ENCODE data around the gene ADGRG3. TPM values are rescaled to one million over a fixed set of nuclear protein-coding genes. Genes with fewer than 3 reads are reported as not detected.

The ADGRG3 gene
- total and polyA plus RNA-seq, 2 of the 13 experiments (the other 11 are each of a cell fraction or from before 2014, with no cell fraction given): 2.7 to 11.8 TPM

- 79% methylated on average over 11 of the region's 11 CpGs for WGBS (ENCODE audit: low lambda C conversion rate)
- Histone ChIP-seq H4K20me1 (ENCODE audit: insufficient read depth, low read length) (no peaks in the 10 kb centered on the region), H3K4me1 (ENCODE audit: insufficient read depth, low read length) (peaks cover 66% of the 10 kb centered on the region), H3K79me2 (ENCODE audit: insufficient read depth, low read length) (no peaks in the 10 kb centered on the region), H3K36me3 (replicated peaks in 1 of 2; ENCODE audit: control insufficient read depth in 1 of 2, insufficient read depth in 2 of 2, low read length in 2 of 2) (no peaks in the 10 kb centered on the region), H3K9me3 (ENCODE audit: low read length) (no peaks in the 10 kb centered on the region), H3K27ac (ENCODE audit: extremely low read length, insufficient read depth, low read length) (no peak overlapping the region), H3K4me3 (replicated peaks in 1 of 3; ENCODE audit: insufficient read depth in 1 of 3, low read depth in 2 of 3, low read length in 3 of 3) (no peak overlapping the region), H3K4me2 (ENCODE audit: low read depth, low read length) (no peak overlapping the region), H3K9ac (ENCODE audit: insufficient read depth, low read depth, low read length) (no peak overlapping the region), H3K27me3 (ENCODE audit: control insufficient read depth in 1 of 2, insufficient read depth in 2 of 2, low read length in 2 of 2) (no peaks in the 10 kb centered on the region), H2AFZ (ENCODE audit: low read length) (no peak overlapping the region)
- ChIA-PET POLR2A (interaction anchor here (1.5 to 1.6 kb wide), 2 partner anchors 7 to 51 kb away, joined by 3 to 6 read pairs; no protein-coding TSS in a partner anchor), CTCF (ENCODE audit: low intra/inter-chr PET ratio, low total read pairs) (no interaction called here)
- DNase-seq (ENCODE audit: low spot score): no peak
- in situ Hi-C loops (cut with HindIII; ENCODE audit: extremely low pct_ligation_motif_present, low pct_unique_long_range_greater_than_20kb) (no loop called here), intact Hi-C loops (cut with micrococcal nuclease; ENCODE audit: unreplicated experiment) (no loop called here)
- ATAC-seq: no peak
- FAIRE-seq: no peak
- BruUV-seq (replicated peaks): no TSS peak
- no peak for TF ChIP-seq ZNF280B (CRISPR knock-in tag; IDR thresholded peaks at IDR 0.05; ENCODE audit: borderline replicate concordance)
- no peak for TF ChIP-seq TFDP2 (CRISPR knock-in tag; IDR thresholded peaks at IDR 0.05)
Observed at GRCh38 chr16:57642160-57643135, 25.7 kb upstream of the ADGRG3 start.

Data from HepG2 (cell line).